BJ (cell line): ENCODE results near the gene AP1M2. TPM values are rescaled to one million over a fixed set of nuclear protein-coding genes. Genes with fewer than 3 reads are reported as not detected.

Experiments
- CTCF ChIA-PET: fragments of 350-600 bp; formaldehyde crosslinking; extraction: SDS; loops from one replicate; lab custom pipeline; 2021; ENCODE audit warnings: antibody characterized with exemption, inconsistent platforms; lab: Yijun Ruan, JAX
- POLR2A ChIA-PET: fragments of 300-600 bp; sonication (Branson Sonifier 250); formaldehyde crosslinking; extraction: SDS; loops from one replicate; lab custom pipeline; 2021; ENCODE audit warnings: antibody characterized with exemption; lab: Charles Lee
- DNase-seq: peaks from one replicate; pipeline ENCODE4 v3.0.0-alpha.2; 2011; ENCODE audit warnings: low read depth
- H3K27me3 ChIP-seq: 2 replicates; pipeline ENCODE4 v1.6.0; 2011; ENCODE audit warnings: low read length; ENCODE audit not compliant: control insufficient read depth, insufficient read depth
- H3K36me3 ChIP-seq: 2 replicates; pipeline ENCODE4 v1.5.1; 2011; ENCODE audit warnings: low read length; ENCODE audit not compliant: control insufficient read depth, insufficient read depth
- H3K4me3 ChIP-seq: 2 replicates; pipeline ENCODE4 v1.5.1; 2011; ENCODE audit warnings: low read depth, mild to moderate bottlenecking, control low read depth, low read length
- CTCF ChIP-seq: IDR thresholded peaks from 2 replicates; pipeline ENCODE4 v1.5.1; 2011; ENCODE audit warnings: low read depth, mild to moderate bottlenecking, control low read depth, inconsistent platforms, low read length, moderate library complexity; ENCODE audit not compliant: insufficient read depth
- polyA minus RNA-seq: library from RNA; depleted of rRNA, polyadenylated mRNA; stranded (reverse); fragments of >200 nt; gene quantifications from 2 replicates; pipeline ENCODE4 v1.2.3, GENCODE V29; 2011; rRNA and poly(A)+ RNA removed
- polyA plus RNA-seq: library from polyadenylated mRNA; depleted of rRNA; stranded (reverse); fragments of >200 nt; gene quantifications from 2 replicates; pipeline ENCODE4 v1.2.3, GENCODE V29; 2011; rRNA removed

Gene AP1M2
- polyA plus RNA-seq (not detected in 2 replicates), polyA minus RNA-seq (not detected in 2 replicates)

DNA sequence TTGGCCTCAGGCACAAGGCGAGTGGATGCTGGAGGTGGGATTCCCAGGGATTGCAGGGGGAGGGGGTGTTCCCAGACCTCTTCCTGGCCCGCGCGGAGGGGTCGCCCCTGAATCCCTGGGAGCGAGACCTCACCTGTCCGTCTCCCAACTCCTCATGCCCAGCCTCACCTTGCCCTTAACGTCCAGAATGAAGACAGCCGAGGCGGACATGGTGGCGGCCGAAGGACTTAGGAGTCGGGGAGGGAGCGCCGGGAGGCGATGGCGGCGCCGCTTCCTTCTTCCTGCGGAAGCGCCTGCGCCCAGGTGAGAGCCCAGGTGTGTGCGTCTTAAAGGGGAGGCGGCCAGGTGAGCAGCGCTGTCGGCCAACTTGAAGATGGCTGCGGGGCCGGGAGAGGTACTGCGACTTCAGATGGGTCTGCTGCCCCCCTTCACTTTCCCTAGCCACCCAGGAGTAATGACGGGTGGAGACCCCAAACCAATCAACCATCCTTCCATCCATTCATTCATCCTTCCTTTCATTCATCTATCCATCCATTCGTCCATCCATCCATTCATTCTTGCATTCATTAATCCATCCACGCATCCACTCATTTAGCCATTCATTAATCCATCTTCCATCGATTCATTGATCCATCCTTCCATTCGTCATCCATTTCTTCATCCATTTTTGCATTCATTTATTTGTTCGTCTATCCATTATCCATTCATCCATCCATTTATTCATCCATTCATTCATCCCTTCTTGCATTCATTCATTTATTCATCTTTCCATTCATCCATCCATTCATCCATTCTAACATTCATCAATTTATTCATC lies at the start of gene AP1M2:
TSS of gene AP1M2 (minus strand) at position 291 of the 817 bp plus-strand sequence. CDS start at position 210, 81 bp downstream.
- CTCF ChIA-PET, result interaction anchor here (12.5 kb wide), 1 partner anchor 57 kb away, joined by 374 read pairs; no protein-coding TSS in a partner anchor
- no peak for DNase-seq
- no peak for TF ChIP-seq CTCF
- no peak within 1 kb of the TSS for H3K4me3 ChIP-seq
- H3K36me3 ChIP-seq, result no peaks in the 10 kb centered on the region
- POLR2A ChIA-PET, result no interaction called here
- H3K27me3 ChIP-seq, result peaks cover 7% of the 10 kb centered on the region

DNA sequence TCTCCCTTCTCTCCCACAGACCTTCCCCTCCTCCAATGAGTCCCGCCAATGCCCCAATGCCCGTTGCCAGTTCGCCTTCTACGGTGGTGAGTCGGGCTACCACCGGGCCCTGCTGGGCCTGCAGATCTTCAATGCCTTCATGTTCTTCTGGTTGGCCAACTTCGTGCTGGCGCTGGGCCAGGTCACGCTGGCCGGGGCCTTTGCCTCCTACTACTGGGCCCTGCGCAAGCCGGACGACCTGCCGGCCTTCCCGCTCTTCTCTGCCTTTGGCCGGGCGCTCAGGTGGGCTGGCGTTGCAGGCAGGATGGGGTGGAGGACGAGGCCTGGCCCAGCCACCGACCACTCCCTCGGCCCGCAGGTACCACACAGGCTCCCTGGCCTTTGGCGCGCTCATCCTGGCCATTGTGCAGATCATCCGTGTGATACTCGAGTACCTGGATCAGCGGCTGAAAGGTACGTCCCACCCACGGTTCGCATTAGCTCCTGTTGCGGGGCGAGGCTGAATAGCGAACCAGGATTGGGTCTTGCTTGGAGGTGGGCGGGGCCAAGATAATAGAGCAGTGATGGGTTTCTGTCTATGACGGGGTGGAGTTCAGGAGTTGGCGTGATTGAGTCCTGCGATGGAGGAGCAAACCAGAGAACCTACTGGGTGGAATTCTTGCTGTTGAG lies 49.3 kb upstream of the AP1M2 start:
- Histone ChIP-seq H3K4me3 (no peak overlapping the region), H3K27me3 (no peaks in the 10 kb centered on the region), H3K36me3 (peaks cover 22% of the 10 kb centered on the region)
- no peak for DNase-seq
- ChIA-PET CTCF (interaction anchor here (2.7 to 16.3 kb wide), 2 partner anchors 8 to 56 kb away, joined by 11 to 374 read pairs; no protein-coding TSS in a partner anchor), POLR2A (no interaction called here)
- no peak for TF ChIP-seq CTCF

- TF ChIP-seq CTCF, result no peak
- no peaks in the 10 kb centered on the region for H3K27me3 ChIP-seq
- ChIA-PET CTCF (interaction anchor here (1.4 to 2.7 kb wide), 2 partner anchors 10 to 54 kb away, joined by 7 to 11 read pairs; no protein-coding TSS in a partner anchor), POLR2A (no interaction called here)
- H3K36me3 ChIP-seq, result peaks cover 23% of the 10 kb centered on the region
- no peak overlapping the region for H3K4me3 ChIP-seq
- no peak for DNase-seq
Observed at GRCh38 chr19:10634963-10635362, 47.9 kb upstream of the AP1M2 start.

DNA sequence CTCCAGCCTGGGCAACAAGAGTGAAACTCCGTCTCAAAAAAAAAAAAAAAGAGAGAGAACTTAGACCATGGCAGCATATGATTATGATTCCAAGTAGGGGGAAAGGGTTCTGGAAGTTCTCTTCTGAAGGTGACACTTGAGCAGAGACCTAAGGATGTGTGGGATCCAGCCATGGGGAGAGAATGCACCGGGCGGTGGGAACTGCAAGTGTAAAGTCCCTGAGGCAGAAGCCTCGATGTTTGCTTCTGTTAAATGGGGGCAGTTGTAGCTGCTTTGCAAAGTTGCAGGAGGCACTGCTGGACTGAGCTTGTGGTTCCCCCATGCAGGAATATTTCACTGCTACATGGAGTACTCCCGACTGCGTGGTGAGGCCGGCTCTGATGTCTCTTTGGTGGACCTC lies 47.3 kb upstream of the AP1M2 start:
- POLR2A ChIA-PET, result no interaction called here
- CTCF ChIA-PET, result interaction anchor here (1.1 to 2.7 kb wide), 2 partner anchors 10 to 53 kb away, joined by 4 to 11 read pairs; no protein-coding TSS in a partner anchor
- no peak for DNase-seq
- H3K4me3 ChIP-seq, result no peak overlapping the region
- no peak for TF ChIP-seq CTCF
- H3K36me3 ChIP-seq, result peaks cover 23% of the 10 kb centered on the region
- H3K27me3 ChIP-seq, result no peaks in the 10 kb centered on the region

GRCh38 chr19:10631874-10632273 lies 44.8 kb upstream of the AP1M2 start:
- DNase-seq, result no peak

More at GRCh38 chr19:10631874-10632273, 44.8 kb upstream of the AP1M2 start:
- POLR2A ChIA-PET, result no interaction called here
- H3K27me3 ChIP-seq, result no peaks in the 10 kb centered on the region
- no peak for TF ChIP-seq CTCF
- peaks cover 21% of the 10 kb centered on the region for H3K36me3 ChIP-seq
- CTCF ChIA-PET, result interaction anchor here (0.7 kb wide), 1 partner anchor 146 kb away, joined by 4 read pairs; no protein-coding TSS in a partner anchor
- H3K4me3 ChIP-seq, result no peak overlapping the region
